Hematopoietic multipotent progenitor cell treated with erythropoietin and hydrocortisone succinate and interleukin-3 and kit ligand, for 6 days (in vitro differentiated cells): ENCODE results near the gene ITIH4.
A peak's percentile ranks its signal among the peaks of the same experiment; 100 is the strongest.

ENCODE experiments used
- DNase-seq: peaks from one replicate; pipeline ENCODE4 v3.0.0-alpha.2; 2015

Gene ITIH4

DNA sequence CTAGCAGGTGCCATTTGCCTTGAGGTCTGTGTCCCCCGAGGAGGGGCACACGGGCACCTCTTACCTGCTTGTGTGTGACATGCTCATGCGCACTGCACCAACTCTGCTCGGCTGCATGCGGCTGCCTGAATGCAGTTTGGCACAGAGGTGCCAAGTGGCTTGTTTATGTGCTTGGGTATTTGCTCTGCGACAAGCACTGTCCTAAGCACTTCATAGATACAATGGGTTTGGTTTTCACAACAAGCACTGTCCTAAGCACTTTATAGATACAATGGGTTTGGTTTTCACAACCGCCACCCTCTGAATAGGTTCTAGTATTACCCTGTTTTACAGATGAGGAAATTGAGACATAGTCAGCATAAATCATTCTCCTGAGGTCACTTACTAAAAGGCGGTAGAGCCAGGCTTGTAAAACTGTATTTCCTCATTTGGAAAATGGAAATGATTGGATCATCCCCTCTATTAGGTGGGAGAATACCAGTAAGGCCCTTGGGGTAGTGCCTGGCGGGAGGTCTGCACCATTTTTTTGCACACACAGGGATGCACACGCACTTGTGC lies 487 bp downstream of the ITIH4 start:
- DNase-seq = no peak

DNA sequence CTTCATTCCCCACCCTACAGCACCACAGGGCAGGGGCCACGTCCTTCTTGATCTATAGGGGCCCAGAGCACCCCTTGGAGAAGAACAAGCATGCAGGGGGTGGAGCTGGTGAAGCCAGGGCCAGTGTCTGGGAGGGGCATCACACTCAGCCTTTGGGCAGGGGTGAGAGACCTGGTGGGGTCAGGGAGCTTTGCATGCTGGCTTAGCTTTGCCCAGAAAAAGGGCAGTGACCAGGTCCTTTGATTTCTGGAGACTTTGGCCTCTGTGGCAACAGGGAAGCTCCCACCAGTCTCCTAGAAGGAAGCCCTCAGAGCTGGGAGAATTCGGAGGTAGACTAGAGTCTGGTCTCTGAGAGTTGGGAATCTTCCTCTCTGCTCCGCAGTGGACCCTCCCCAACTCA lies 990 bp downstream of the ITIH4 start:
- no peak for DNase-seq

DNA sequence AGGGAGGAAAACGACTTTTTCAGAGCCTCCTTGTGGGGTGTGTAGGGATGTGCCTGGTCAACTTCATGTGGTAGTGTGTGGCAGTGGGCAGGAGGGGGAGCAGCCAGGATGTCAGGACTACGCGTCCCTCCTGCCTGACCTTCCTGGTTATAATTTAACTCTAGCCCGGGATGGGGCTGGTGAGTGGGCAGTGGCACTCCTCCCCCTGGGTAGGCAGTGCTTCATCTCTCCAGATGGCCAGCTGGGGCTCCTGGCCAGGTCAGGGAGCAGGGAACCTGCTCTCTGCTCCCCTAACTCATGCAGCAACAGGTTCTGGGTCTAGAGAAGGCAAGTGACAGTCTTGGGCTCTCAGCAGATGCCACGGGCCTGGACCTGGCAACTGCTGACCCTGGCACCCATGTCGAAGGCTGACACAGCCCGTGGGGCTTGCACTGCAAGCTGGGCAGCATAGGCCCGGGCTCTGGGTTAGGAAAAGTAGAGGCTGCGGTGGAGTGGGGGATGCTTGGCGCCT lies 2.6 kb downstream of the ITIH4 start:
- DNase-seq = no peak

DNA sequence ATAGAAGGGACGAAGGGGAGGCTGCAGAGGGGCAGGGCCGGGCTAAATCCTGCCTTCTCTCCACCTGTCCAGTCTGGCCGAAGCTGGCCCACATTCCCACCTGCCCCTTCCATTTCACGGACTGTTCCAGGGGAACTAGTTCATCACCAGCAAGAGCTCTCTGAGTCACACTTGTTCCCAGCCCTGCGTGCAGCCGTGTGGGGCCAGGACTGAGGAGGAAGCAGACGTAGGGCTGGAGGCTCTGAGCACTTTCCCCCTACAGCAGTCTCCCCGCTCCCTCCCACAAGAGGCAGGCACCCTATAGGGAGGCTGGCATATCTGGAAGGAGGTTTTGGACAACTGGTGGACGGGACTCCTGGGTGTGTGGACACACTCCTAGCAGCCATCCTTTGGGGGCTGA lies 3.0 kb downstream of the ITIH4 start:
- DNase-seq = no peak

DNA sequence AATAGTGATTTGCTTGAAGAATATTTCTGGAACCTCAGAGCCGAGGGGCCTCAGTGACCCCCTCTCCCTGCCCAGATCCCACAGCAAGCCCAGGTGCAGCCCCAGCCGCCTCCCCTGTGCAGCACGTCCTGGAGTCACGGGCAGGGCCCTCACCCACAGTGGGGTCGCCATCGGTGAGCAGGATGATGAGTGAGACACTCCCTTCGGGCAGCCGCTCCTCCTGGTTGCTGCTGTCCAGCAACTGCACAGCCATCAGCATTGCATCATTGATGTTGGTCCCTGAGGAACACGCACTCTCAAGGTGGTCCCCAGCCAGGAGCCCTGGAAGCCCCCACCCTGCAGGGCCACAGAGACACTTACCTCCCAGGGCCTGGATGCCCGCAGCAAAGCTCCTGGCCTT lies 6.4 kb downstream of the ITIH4 start:
- DNase-seq = no peak

DNA sequence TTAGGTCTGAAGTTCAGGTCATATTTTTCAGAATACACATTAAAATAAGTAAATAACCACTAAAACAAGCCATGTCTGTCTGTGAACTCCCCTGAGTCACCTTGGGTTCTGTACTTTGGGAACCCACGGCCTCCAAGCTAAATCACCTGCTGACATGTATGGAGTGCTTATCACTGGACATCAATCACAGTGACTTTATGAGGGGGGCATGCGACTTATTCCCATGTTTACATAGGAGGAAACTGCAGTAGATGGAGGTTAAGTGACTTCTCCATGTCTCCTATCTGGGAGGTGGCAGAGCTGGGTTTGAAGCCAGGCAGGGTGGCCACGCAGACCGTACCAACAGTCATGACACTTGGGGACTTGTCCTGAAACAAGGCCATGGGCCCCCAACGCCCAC lies 8.1 kb downstream of the ITIH4 start:
- DNase-seq = no peak

DNA sequence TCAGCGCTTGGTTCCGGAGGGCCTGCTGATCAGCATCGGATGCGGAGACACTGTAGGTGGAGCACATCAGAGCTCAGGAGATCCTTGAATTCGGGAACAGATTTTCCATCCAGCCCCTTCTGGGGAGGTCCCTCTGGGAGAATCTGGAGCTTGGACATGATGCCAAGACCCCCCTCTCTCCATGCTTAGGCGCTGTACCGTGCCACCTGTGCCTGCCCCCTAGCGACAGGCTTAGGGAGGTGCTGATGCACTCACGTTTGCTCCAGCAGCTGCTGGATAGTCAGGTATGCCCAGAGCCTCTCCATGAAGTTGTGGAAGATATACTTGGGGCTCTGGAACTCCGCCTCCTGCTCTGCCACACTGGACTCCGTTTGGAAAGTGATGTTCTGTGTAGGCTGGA lies 9.7 kb downstream of the ITIH4 start:
- DNase-seq = peak; percentile 60

DNA sequence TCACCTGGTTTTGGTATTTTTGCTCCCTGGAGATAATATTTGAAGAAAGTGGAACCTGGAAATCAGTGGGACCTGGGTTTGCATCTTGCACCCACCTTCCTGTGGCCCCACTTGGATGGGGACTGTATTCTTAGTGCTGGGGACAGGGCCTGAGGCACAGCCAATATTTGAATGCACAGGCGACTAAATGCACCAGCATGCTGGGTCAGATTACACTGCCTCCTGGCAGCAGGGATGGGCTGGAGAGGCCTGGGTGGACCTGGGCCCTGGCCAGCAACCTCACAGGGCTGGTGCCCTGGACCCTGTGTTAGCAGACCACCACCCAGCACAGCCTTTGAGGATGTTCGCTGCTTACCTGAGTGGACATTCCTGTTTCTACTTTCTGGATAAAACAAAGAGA lies 10.5 kb downstream of the ITIH4 start:
- no peak for DNase-seq

DNA sequence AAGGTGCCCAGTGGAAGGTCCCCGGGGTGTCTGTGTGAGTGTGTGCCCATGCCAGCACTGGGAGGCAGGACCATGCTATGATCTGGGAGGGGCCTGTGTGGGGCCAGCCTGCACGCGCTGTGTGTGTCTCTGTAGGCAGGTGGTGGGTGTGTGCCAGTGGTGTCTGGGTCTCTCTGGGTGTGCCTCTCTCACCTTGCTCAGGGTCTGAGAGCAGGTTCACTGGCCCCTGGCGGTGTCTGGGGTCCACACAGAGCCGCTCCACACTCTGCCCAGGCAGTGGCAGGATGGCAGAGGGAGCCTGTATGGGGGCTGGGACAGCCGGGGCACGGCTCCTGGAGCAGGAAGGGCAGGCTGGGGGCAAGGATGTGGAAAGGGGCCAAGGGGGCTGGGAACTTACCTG lies 12.6 kb downstream of the ITIH4 start:
- DNase-seq = no peak

DNA sequence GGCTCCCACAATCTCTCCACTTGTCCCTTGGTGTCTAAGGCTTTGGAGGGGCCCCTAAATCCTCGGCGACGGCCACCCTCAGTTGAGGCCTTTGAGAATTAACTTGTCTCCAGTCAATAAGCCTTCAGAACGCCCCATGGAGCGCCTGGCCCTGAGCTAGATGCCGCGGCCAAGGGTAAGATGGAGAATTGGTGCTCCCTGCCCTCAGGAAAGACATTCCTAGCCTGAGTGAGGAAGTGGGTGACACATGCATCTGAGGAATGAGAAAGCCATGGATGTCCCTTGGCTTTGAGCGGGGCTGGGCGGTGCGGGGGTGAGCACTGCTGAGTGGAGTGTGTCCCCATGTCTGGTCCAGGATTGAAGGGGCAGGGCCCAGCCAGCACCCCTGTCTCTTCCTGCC lies 13.3 kb downstream of the ITIH4 start:
- DNase-seq = no peak

DNA sequence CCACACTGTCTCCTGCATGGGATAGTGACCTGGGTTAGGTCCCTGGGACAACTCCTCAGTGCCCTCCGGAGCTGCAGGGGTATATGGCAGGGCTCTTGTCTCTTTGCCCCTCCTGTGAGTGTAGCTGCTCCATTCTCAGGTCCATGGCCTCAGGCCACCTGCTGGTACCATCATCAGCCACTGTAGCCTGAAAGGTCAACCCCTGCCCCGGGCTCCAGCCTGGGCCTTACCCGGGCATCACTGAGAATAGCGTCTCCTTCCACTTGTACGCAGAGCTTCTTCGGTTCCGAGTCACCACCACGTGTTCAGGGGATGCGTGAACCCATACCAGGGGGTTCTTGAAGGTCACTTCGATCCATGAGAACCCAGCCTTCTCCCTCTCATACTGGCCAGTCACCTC lies 13.8 kb downstream of the ITIH4 start:
- DNase-seq = no peak

DNA sequence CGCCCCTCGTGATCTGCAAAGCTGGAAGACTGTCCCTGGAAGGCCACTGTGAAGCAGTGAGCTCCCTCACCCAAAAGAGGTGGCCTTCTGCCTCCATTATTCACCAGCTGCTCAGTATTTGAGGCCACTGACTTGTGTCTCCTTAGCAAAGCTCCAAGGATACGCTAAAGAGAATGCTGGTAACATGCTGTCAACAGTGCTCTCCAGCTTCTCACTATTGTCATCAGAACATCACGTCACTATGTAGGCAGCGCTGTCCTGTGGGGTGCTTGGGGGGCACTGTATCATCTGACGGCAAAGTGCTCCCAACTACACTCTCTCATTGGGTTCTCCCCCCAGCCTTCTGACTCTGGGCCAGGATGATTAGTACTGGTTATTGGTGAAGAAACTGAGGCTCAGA lies 14.3 kb downstream of the ITIH4 start:
- no peak for DNase-seq

DNA sequence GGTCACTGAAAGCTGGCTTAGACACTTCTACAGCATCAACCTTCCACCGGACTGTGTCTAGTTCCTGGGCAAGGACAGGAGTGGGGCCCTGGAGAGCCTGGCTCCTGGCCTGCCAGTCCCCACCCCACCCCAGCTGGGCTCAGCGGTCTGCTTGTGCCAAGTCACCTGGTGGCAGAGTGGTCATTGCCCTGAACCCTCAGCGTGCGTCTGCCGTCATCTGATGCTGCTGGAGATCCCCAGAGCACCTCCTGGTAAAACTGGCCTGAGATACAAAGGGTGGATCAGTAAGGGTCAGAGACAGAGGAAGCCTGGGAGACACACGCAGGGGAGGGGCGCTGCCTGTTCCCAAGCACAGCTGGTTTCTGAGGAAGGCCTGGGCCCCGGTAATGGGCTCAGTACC lies 16.7 kb downstream of the ITIH4 start:
- no peak for DNase-seq

DNA sequence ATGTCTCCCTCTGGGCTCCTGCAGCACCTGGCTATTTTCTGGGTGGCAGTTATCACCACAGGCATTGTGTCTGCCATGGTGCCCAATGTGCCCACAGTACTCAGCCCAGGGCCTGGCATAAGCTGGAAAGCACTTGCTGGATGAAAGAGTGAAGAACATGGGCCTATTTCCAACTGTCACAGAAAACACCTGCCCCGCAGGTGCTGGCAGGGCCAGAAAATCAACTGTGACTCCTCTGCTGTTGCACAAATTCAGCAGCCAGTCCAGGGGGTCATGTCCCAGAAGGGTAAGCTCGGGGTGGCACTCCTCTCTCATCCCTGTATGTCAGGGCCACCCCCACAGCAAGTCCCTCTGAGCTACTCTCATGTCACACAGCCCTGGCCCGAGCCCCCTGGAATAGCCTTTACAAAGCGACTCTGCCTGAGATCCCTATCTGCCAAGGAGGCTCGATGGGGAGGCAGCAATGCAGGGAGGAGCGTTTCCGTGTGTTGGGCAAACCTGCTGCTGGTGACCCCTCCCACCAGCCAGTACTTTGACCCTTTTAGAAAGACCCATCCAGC lies 18.9 kb downstream of the ITIH4 start:
- DNase-seq = no peak

DNA sequence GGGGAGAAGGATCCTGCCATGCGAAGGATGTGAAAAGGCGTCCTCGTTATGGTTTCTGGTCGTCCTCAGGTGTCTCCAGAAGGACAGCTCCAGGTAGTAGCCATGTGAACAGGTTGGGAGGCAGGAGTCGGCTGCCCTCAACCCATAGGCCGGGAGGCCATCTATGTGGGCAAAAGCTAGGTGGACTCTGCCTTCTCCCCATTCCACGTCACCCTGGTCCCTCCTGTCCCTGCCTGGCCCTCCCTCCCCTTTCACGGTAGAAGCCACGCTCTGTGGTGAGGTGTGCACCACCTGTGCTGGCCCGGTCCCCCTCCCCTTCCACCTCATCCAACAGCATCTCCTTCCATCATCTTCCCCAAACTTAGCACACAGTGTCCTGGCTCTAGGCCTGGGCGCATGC lies 19.5 kb downstream of the ITIH4 start:
- DNase-seq = no peak

DNA sequence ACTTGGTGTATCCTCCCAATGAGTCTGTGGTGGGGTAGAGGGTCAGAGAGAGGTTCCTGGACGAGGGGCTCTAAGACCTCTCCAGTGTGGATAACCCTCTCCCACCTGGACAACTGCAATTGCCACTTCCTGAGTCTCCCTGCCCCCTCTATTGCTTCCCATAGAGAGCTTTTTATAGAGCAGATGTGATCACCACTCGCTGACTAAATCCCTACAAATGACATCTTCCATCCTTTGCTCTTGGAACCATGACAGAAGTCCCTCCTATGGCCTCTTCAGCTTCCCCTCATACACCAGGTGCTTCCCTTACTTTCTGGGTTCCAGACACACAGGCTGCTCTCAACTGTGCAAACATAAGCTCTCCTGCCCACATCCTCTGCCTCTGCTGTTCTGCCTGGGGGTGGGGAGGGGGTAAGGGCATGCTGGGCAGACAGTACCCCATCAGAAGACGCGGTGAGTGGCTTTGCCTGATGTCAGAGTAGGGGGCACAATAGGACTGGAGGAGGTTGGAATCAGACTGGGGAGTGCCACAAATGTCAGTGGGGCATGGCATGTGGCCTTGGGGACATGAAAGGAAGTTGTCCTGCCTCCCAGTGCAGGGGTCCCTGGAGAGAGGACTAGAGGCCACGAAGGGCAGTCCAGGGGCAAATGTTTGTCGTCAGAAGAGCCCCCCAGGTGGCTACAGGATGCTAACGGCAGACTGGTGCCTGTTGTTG lies 20.7 kb downstream of the ITIH4 start:
- no peak for DNase-seq

DNA sequence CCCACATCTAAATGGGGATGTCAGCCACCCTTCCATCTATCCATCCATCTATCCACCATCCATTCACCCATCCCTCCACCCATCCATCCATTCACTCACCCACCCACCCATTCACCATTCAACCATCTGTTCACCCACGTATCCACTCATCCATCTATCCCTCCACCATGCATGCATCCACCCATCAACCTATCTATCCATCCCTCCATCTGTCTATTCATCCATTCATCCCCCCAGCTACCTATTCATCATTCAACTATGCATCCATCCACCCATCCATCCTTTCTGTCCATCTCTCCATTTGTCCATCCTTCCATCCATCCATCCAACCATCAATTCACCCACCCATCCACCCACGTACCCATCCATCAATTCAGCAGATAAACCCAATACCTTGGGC lies 21.3 kb downstream of the ITIH4 start:
- no peak for DNase-seq

DNA sequence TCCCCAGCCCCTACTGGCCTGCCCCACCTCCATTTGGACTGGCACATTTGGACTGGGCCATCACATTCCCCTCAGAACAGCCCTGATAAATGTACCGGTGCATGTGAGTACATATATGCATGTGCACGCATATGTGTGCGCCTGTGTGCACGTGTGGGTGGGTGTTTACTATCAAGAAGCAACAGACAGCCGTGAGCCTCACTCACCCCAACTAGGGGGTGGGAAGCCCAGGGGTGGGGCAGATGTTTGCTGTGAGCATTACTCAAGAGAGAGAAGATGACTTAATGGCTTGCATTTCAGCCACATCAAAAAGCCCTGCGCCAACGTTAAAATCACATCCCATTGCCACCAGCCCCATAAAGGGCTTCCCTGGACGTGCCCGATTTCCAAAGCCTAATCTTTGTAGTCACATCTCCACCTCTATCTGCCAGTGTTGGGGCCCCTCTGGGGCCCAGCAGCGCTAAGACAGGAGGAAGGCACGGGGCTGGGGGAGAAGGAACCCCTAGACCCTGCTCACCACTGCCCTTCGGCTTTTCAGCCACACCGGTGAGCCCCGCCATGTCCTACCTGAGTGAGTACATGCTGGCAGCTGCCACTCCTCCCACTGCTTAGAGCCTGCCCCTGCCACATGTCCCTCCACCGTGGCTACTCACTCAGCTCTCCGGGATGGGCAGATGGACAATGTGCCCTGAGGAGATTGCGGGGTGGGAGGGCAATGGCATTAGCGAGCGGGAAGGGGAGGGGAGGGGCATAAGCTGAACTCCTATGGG lies 25.0 kb downstream of the ITIH4 start:
- DNase-seq = no peak

DNA sequence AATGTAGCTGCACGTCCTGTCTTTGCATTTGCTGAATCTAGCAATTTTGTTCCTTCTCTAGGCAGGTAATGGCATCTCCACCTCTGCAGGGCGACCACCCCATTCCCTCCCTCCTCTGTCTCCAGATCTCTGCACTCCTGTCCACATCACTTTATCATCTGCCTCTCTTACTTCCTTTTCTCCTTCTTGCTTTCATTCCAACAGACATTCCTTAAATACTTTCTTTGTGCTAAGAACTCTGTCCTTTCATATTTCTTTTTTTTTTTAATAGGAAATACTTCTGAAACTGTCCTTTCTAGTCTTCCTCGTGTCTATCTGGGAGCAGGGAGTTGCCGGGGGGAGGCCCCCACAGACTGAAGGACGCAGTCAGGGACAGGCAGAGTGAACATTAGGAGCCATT lies 28.6 kb downstream of the ITIH4 start:
- no peak for DNase-seq

DNA sequence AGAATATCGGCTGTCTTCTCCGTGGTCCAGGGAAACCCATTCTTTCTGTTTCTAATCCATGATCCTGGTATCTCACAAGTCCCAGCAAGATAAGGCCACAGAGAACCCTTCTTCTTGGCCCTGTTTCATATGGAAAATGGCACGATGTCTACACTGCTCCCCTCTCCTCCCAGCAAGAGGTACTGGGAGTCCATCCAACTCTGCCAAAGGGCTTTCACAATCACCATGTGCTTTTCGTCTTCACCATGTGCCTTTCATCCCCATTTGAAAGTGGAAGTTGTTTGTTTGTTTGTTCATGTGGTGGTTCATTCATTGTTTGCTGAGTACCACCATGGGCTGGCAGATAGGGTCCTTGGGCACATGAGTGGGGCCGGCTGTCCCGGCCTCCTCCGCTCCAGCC lies 30.4 kb downstream of the ITIH4 start:
- DNase-seq = no peak

DNA sequence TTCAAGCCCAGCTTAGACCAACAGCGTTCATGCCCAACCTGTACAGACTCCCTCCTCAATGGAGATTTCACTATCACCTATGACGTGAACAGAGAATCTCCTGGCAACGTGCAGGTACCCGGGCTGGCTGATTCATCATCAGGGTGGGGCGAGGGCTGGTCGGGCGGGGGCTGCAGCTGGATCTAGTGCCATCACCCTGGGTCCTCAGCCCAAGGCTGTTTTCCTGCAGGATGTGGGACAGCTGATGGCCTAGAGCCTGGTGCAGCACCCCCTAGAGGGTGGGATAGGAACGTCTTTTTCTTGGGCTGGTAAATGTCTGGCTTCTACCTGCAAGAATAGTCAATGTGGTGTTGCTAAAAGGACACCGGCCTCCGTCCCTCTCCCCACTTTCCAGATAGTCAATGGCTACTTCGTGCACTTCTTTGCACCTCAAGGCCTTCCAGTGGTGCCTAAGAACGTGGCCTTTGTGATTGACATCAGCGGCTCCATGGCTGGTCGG lies 31.4 kb downstream of the ITIH4 start:
- DNase-seq = peak; percentile 38

DNA sequence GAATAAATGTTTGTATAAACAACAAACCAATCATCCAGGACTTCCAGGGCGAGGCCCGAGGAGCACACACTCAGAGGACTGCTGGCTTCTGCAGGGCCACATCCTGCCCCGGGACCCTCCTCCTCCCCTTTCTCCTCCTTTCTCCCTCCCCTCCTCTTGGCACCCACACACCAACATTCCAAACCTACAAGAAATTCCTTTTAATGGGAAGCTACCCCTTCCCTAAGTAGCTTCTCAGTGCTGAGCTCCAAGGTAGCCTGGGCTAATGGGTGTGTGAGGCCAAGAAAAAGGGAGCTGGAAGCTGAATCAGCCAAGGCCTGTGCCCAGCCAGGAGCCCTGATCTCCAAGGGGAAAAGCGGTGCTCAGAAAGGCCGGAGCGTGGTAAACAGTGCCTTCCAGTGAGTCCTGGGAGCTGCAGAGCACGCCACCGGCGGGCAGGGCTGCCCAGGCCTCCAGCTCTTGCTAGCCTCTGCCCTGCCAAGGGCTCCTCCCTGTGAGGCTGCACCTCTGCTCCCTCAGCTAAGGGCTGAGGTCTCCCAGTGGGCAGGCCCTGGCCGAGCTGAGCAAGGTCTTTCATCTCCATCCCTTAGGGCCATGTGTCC lies 32.0 kb downstream of the ITIH4 start:
- DNase-seq = no peak

DNA sequence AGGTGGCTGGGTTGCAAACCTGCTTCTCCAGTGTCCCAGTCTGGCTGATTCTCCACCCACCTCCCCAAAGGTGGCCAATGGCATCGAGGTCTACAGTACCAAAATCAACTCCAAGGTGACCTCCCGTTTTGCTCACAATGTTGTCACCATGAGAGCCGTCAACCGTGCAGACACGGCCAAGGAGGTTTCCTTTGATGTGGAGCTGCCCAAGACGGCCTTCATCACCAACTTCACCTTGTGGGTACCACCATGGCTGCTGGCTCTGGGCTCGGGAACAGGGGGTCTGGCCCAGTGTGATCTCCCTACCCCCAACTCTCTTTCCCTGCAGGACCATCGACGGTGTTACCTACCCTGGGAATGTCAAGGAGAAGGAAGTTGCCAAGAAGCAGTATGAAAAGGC lies 34.1 kb downstream of the ITIH4 start:
- DNase-seq = no peak
